Neural cell (in vitro differentiated cells): ENCODE results near the gene ANKRD10. TPM values are rescaled to one million over a fixed set of nuclear protein-coding genes. Genes with fewer than 3 reads are reported as not detected.
A peak's percentile ranks its signal among the peaks of the same experiment; 100 is the strongest.

Experiments
- H2AFZ ChIP-seq: fragments of 200-600, 300-800 bp; sonication (generic), shearing (Covaris generic); 2 replicates; pipeline ENCODE4 v1.6.0; 2014; ENCODE audit warnings: low read depth, mild to moderate bottlenecking, antibody characterized with exemption, low read length, moderate library complexity
- H3F3A ChIP-seq: fragments of 200-600 bp; shearing (Covaris generic); 2 replicates; pipeline ENCODE4 v1.6.1; 2016; ENCODE audit warnings: mild to moderate bottlenecking, moderate library complexity, mixed read lengths, antibody characterized with exemption, low read length; ENCODE audit not compliant: insufficient read depth, poor library complexity, severe bottlenecking
- H3K27ac ChIP-seq: fragments of 200-600, 300-800 bp; sonication (generic), shearing (Covaris generic); 2 replicates; pipeline ENCODE4 v1.5.1; 2014; ENCODE audit warnings: mild to moderate bottlenecking, low read length, moderate library complexity
- H3K27me3 ChIP-seq: fragments of 300-800, 200-600 bp; sonication (generic), shearing (Covaris generic); 2 replicates; pipeline ENCODE4 v1.6.0; 2014; ENCODE audit warnings: mild to moderate bottlenecking, low read depth, low read length, moderate library complexity; ENCODE audit not compliant: insufficient read depth
- H3K36me3 ChIP-seq: fragments of 300-800, 200-600 bp; sonication (generic), shearing (Covaris generic); 2 replicates; pipeline ENCODE4 v1.5.1; 2014; ENCODE audit warnings: mild to moderate bottlenecking, antibody characterized with exemption, low read length, moderate library complexity; ENCODE audit not compliant: insufficient read depth
- H3K4me2 ChIP-seq: fragments of 300-800, 200-600 bp; sonication (generic), shearing (Covaris generic); 2 replicates; pipeline ENCODE4 v1.6.0; 2014; ENCODE audit warnings: mild to moderate bottlenecking, low read length
- H3K4me3 ChIP-seq: fragments of 300-800, 200-600 bp; sonication (generic), shearing (Covaris generic); 2 replicates; pipeline ENCODE4 v1.5.1; 2014; ENCODE audit warnings: mild to moderate bottlenecking, low read length, moderate library complexity
- H3K79me2 ChIP-seq: fragments of 200-600 bp; shearing (Covaris generic); replicated peaks from 2 replicates; pipeline ENCODE4 v1.6.0; 2014; ENCODE audit warnings: mild to moderate bottlenecking, low read length, moderate library complexity; ENCODE audit not compliant: insufficient read depth
- H3K9ac ChIP-seq: fragments of 300-800, 200-600 bp; sonication (generic), shearing (Covaris generic); 2 replicates; pipeline ENCODE4 v1.6.1; 2016; ENCODE audit warnings: mild to moderate bottlenecking, low read length, mixed read lengths
- H3K9me2 ChIP-seq: fragments of 200-600 bp; shearing (Covaris generic); 2 replicates; pipeline ENCODE4 v1.6.1; 2016; ENCODE audit warnings: mild to moderate bottlenecking, low read length, mixed read lengths; ENCODE audit not compliant: insufficient read depth
- H3K9me3 ChIP-seq: fragments of 200-600, 300-800 bp; sonication (generic), shearing (Covaris generic); 2 replicates; pipeline ENCODE4 v1.6.1; 2016; ENCODE audit warnings: mild to moderate bottlenecking, mixed run types, low read length, moderate library complexity, mixed read lengths
- H4K20me1 ChIP-seq: fragments of 200-600 bp; shearing (Covaris generic); 2 replicates; pipeline ENCODE4 v1.6.1; 2016; ENCODE audit warnings: mild to moderate bottlenecking, mixed run types; ENCODE audit not compliant: insufficient read depth
- EP300 ChIP-seq: fragments of 450-650 bp; conservative IDR thresholded peaks from 2 replicates; pipeline ENCODE4 v1.6.1; 2014; ENCODE audit warnings: antibody characterized with exemption, mild to moderate bottlenecking, moderate library complexity; ENCODE audit not compliant: poor library complexity, severe bottlenecking
- EZH2 ChIP-seq: fragments of 200-600, 300-800 bp; shearing (Covaris generic), sonication (generic); IDR thresholded peaks from 2 replicates; pipeline ENCODE4 v1.6.1; 2014; ENCODE audit warnings: antibody characterized with exemption, low read length, borderline replicate concordance, mild to moderate bottlenecking; ENCODE audit not compliant: insufficient read depth, poor library complexity, severe bottlenecking
- MXI1 ChIP-seq: fragments of 450-650 bp; conservative IDR thresholded peaks from 2 replicates; pipeline ENCODE4 v1.6.1; 2014; ENCODE audit warnings: antibody characterized with exemption, mild to moderate bottlenecking; ENCODE audit not compliant: poor library complexity, severe bottlenecking
- POLR2AphosphoS5 ChIP-seq: IDR thresholded peaks from 2 replicates; pipeline ENCODE4 v1.6.1; 2012
- RAD21 ChIP-seq: fragments of 450-650 bp; conservative IDR thresholded peaks from 2 replicates; pipeline ENCODE4 v1.6.1; 2014; ENCODE audit warnings: antibody characterized with exemption, mild to moderate bottlenecking, moderate library complexity
- SMC3 ChIP-seq: fragments of 450-650 bp; conservative IDR thresholded peaks from 2 replicates; pipeline ENCODE4 v1.6.1; 2014; ENCODE audit warnings: antibody characterized with exemption, mild to moderate bottlenecking, moderate library complexity; ENCODE audit not compliant: poor library complexity
- TAF1 ChIP-seq: IDR thresholded peaks from 2 replicates; pipeline ENCODE4 v1.6.1; 2012; ENCODE audit warnings: low read depth
- polyA plus RNA-seq: library from polyadenylated mRNA; depleted of rRNA; stranded (reverse); fragments of >200 nt; gene quantifications from 2 replicates; pipeline ENCODE4 v1.2.3, GENCODE V29; 2014
- TF ChIP-seq, protein P1 (sequence below): IDR thresholded peaks from 2 replicates; pipeline ENCODE4 v1.6.1; 2012; ENCODE audit warnings: borderline replicate concordance
- TF ChIP-seq, protein P2 (sequence below): fragments of 450-650 bp; IDR thresholded peaks from 2 replicates; pipeline ENCODE4 v1.5.1; 2014; ENCODE audit warnings: antibody characterized with exemption, mild to moderate bottlenecking, moderate library complexity; ENCODE audit not compliant: poor library complexity, severe bottlenecking

Gene ANKRD10
- polyA plus RNA-seq, 1 donor from 2014 or later, result 564 TPM

DNA sequence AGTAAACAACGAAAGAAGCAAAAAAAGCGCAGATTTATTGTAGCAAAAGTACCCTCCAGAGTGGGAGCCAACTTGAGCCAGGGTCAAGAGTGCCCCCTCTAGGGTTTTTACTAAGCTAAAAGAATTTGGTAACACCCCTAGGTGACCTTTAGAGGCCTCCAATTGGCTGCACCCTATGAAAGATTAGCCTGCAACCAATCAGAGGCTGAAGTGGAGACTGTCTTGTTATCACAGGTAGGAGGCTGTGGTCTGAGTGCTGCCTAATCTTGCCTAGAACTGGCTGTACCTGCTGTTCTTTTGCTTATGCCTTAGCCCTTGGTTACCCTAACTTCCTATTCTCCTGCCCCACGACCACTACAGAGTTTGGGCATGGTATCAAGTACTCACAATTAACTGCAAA lies 38.3 kb downstream of the ANKRD10 start:
- Histone ChIP-seq H3K36me3 (no peaks in the 10 kb centered on the region), H3K79me2 (no peaks in the 10 kb centered on the region), H3K27ac (no peak overlapping the region), H3K4me2 (no peak overlapping the region), H3K9me3 (no peaks in the 10 kb centered on the region), H4K20me1 (no peaks in the 10 kb centered on the region), H2AFZ (no peak overlapping the region), H3F3A (no peaks in the 10 kb centered on the region), H3K9me2 (no peaks in the 10 kb centered on the region), H3K27me3 (no peaks in the 10 kb centered on the region), H3K4me3 (no peak overlapping the region), H3K9ac (no peak overlapping the region)
- no peak for TF ChIP-seq EP300
- no peak for TF ChIP-seq POLR2AphosphoS5
- TF ChIP-seq EZH2, result no peak
- no peak for TF ChIP-seq RAD21
- TF ChIP-seq, protein P1, sequence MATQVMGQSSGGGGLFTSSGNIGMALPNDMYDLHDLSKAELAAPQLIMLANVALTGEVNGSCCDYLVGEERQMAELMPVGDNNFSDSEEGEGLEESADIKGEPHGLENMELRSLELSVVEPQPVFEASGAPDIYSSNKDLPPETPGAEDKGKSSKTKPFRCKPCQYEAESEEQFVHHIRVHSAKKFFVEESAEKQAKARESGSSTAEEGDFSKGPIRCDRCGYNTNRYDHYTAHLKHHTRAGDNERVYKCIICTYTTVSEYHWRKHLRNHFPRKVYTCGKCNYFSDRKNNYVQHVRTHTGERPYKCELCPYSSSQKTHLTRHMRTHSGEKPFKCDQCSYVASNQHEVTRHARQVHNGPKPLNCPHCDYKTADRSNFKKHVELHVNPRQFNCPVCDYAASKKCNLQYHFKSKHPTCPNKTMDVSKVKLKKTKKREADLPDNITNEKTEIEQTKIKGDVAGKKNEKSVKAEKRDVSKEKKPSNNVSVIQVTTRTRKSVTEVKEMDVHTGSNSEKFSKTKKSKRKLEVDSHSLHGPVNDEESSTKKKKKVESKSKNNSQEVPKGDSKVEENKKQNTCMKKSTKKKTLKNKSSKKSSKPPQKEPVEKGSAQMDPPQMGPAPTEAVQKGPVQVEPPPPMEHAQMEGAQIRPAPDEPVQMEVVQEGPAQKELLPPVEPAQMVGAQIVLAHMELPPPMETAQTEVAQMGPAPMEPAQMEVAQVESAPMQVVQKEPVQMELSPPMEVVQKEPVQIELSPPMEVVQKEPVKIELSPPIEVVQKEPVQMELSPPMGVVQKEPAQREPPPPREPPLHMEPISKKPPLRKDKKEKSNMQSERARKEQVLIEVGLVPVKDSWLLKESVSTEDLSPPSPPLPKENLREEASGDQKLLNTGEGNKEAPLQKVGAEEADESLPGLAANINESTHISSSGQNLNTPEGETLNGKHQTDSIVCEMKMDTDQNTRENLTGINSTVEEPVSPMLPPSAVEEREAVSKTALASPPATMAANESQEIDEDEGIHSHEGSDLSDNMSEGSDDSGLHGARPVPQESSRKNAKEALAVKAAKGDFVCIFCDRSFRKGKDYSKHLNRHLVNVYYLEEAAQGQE, result no peak
- TF ChIP-seq MXI1, result no peak
- no peak for TF ChIP-seq TAF1
- TF ChIP-seq, protein P2, sequence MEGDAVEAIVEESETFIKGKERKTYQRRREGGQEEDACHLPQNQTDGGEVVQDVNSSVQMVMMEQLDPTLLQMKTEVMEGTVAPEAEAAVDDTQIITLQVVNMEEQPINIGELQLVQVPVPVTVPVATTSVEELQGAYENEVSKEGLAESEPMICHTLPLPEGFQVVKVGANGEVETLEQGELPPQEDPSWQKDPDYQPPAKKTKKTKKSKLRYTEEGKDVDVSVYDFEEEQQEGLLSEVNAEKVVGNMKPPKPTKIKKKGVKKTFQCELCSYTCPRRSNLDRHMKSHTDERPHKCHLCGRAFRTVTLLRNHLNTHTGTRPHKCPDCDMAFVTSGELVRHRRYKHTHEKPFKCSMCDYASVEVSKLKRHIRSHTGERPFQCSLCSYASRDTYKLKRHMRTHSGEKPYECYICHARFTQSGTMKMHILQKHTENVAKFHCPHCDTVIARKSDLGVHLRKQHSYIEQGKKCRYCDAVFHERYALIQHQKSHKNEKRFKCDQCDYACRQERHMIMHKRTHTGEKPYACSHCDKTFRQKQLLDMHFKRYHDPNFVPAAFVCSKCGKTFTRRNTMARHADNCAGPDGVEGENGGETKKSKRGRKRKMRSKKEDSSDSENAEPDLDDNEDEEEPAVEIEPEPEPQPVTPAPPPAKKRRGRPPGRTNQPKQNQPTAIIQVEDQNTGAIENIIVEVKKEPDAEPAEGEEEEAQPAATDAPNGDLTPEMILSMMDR, result no peak
- TF ChIP-seq SMC3, result no peak

DNA sequence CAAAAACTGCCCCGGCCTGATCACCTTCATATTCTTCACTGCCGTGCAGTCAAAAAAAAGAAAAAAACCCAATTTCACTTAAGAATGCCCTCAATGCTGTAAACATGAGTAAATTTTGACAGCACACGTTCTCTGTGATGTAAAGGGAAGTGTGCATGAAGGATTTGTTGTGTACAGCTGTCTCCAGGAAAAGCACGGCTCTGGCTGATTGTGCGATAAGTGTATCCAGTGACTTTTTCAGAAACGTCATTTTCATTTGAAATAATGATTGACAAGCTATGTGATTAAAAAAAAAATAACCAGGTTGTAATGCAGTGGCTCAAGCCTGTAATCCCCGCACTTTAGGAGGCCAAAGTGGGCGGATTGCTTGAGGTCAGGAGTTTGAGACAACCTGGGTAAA lies 39.6 kb downstream of the ANKRD10 start:
- H3K4me3 ChIP-seq, result peak overlapping the region; percentile 58
- no peaks in the 10 kb centered on the region for H3F3A ChIP-seq
- H3K9ac ChIP-seq, result no peak overlapping the region
- no peak for TF ChIP-seq POLR2AphosphoS5
- no peak overlapping the region for H3K27ac ChIP-seq
- no peaks in the 10 kb centered on the region for H3K36me3 ChIP-seq
- no peaks in the 10 kb centered on the region for H3K79me2 ChIP-seq
- H3K9me3 ChIP-seq, result no peaks in the 10 kb centered on the region
- no peak overlapping the region for H2AFZ ChIP-seq
- no peaks in the 10 kb centered on the region for H3K9me2 ChIP-seq
- H4K20me1 ChIP-seq, result no peaks in the 10 kb centered on the region
- H3K27me3 ChIP-seq, result no peaks in the 10 kb centered on the region
- H3K4me2 ChIP-seq, result no peak overlapping the region

DNA sequence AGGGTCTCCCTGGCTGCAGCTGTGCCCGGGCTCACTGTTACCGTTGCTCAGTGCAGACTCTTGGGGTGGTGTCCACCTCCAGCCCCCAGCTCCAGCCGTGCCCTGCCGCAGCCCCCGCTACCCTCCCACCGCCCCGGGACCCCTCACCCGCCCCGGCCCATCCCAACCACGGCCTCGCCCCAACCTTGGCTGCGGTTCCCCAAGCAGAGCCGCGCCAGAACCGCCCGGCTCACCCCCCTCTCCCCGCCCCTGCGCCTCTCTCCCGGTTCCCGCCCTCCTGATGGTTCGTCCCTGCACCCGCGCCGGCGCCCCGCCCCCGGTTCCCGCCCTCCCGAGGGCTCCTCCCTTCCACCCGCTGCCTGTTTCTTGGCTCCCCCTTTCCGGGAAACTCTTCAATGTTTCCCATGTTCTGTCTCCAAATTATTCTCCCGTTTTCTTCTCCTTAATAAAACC lies 40.3 kb downstream of the ANKRD10 start:
- Histone ChIP-seq H2AFZ (peak overlapping the region; percentile 40), H3K79me2 (no peaks in the 10 kb centered on the region), H3K4me3 (peak overlapping the region; percentile 58), H3K27me3 (no peaks in the 10 kb centered on the region), H4K20me1 (no peaks in the 10 kb centered on the region), H3K9me2 (no peaks in the 10 kb centered on the region), H3K9ac (no peak overlapping the region), H3K27ac (no peak overlapping the region), H3K4me2 (no peak overlapping the region), H3F3A (no peaks in the 10 kb centered on the region), H3K9me3 (no peaks in the 10 kb centered on the region), H3K36me3 (no peaks in the 10 kb centered on the region)
- TF ChIP-seq EP300 (no peak), TAF1 (no peak), EZH2 (no peak), POLR2AphosphoS5 (no peak), SMC3 (no peak), MXI1 (no peak), RAD21 (no peak)
- TF ChIP-seq, protein P2, result no peak
- TF ChIP-seq, protein P1, result no peak
